MM.1S (cell line): ENCODE data around the gene ZNF326.

Source experiments
- EZH2 ChIP-seq: fragments of 300-600 bp; sonication (generic); optimal IDR thresholded peaks from 2 replicates; pipeline ENCODE3; 2017; ENCODE audit warnings: low read depth, mild to moderate bottlenecking, antibody characterized with exemption, low read length, mixed read lengths
- TF ChIP-seq, protein P1 (sequence below): fragments of 300-600 bp; sonication (generic); IDR thresholded peaks from 2 replicates; pipeline ENCODE4 v1.5.1; 2016; ENCODE audit warnings: antibody characterized with exemption, low read length, mixed read lengths

DNA sequence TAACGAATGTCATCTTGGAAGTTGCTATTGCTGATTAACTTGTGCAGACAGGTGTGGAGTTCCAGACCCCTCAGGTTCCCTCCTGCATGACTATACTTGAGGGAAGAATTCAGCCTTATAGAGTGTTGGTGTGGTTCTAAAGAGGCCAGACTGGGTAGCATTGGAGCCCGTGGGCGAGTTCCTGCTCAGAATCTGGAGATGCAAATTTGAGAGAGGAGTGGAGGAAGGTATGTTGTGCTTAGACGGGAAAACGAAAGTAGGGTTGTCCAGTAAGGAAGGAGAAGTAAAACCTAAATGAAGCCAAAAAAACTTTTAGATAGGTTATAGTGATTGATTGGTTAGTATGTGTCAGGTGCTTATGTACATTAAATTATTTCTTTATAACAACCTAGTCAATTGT lies 79.2 kb downstream of the ZNF326 start:
- TF ChIP-seq, protein P1, sequence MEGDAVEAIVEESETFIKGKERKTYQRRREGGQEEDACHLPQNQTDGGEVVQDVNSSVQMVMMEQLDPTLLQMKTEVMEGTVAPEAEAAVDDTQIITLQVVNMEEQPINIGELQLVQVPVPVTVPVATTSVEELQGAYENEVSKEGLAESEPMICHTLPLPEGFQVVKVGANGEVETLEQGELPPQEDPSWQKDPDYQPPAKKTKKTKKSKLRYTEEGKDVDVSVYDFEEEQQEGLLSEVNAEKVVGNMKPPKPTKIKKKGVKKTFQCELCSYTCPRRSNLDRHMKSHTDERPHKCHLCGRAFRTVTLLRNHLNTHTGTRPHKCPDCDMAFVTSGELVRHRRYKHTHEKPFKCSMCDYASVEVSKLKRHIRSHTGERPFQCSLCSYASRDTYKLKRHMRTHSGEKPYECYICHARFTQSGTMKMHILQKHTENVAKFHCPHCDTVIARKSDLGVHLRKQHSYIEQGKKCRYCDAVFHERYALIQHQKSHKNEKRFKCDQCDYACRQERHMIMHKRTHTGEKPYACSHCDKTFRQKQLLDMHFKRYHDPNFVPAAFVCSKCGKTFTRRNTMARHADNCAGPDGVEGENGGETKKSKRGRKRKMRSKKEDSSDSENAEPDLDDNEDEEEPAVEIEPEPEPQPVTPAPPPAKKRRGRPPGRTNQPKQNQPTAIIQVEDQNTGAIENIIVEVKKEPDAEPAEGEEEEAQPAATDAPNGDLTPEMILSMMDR: no peak
- TF ChIP-seq EZH2: no peak
